Stimulated activated CD8-positive, alpha-beta memory T cell treated with anti-CD3 and anti-CD28 coated beads, Interleukin-12 subunit alpha, Interleukin-12 subunit beta, amount 100 ng/mL, for 24 hours (primary cell): ENCODE results near the gene PRSS21.

Experiments
- DNase-seq: peaks from one replicate; pipeline ENCODE4 v3.0.0-alpha.2; 2020; ENCODE audit errors: extremely low read depth

Gene PRSS21

GRCh38 chr16:2806286-2806685, 10.8 kb upstream of the PRSS21 start:
- DNase-seq, result no peak

DNA sequence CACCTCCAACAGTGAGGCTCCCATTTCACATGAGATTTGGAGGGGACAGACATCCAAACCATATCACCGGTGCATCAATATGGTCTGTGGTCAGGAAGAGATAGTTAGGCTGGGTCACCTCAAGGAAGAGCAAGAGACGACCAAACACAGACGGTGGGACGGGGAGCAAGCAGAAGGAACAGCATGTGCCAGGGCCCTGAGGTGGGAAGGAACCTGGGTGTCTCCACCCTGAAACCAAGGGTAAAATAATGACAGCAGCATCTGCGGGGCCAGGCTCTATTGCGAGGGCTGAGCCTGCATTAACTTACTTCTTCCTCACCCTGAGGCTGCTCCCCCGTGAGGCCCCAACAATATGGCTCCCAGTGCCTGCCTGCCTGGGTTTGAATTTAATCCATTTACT, 8.9 kb upstream of the PRSS21 start:
- DNase-seq, result no peak

DNA sequence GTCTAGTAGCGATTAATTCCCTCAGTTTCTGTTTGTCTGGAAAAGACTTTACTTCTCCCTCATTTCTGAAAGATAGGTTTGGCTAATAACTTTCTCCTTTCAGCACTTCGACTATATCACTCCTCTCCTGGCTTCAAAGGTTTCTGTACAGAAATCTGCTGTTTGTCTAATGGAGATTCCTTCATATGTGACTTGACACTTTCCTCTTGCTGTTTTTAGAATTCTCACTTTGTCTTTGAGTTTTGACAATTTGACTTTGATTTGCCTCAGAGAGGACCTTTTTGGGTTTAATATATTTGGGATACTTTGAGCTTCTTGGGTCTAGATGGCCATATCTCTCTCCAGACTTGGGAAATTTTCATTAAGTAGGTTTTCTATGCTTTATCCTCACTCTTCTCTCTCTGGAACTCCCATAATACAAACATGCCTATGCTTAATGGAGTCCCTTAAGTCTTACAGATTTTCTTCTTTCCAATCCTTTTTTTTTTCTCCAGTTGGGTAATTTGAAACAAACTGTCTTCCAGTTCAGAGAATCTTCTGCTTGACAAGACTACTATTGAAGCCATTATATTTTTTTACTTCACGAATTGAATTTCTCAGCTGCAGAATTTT, 7.8 kb upstream of the PRSS21 start:
- DNase-seq, result no peak

DNA sequence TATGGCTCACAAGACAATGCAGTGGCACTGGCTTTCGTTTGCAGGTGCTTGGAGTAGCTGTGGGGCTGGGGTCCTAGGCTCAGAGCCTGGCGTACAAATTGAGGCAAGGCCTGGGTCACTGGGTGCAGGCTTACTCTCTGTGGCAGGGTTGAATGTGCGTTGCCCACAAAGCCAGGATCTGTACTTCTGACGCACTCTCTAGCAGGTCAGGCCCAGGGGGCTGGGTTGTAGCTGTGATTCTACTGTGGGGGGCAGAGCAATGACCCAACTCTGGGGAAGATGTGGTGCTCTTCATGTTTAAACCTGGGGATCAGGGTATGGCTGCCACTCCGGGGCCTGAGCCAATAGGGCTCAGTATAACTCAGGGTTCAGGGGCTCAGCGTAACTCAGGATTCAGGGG, 6.4 kb upstream of the PRSS21 start:
- no peak for DNase-seq

GRCh38 chr16:2811703-2812471, 5.2 kb upstream of the PRSS21 start:
- DNase-seq, result no peak

- no peak for DNase-seq
Measured at GRCh38 chr16:2813771-2814221, 3.2 kb upstream of the PRSS21 start.

DNA sequence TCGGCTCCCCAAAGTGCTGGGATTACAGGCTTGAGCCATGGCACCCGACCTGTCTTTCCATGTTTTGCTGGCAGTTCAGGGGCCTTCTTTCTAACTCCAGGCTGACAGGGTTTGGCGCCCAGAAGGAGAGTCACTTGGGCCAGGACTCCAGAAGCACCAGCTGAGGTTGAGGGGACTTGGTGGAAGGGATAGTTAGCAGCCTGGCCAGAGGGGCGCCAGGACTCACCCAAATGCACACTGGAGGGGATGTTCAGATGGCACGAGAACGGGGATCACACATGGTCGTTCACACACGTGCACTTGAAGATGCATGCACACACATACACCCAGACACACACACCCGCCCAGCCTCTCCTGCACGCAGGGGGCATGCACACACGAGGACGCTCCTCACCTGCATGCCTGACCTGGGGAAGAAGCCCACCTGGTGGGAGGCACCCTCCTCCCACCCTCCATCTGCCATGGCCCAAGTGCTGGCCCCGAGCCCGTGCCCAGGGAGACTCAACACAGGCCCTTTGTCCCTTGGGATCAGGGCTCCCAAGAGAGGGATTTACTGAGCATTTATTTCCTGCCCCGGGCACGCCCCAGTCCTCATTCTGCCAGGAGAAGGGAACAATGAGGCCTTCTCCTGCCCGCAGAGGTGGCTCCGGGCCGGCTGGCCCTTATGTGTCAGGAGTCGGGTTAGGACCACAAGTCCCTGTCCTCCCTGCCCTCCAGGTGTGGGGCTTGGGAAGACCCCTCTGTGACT, 2.3 kb upstream of the PRSS21 start:
- DNase-seq, result no peak

DNA sequence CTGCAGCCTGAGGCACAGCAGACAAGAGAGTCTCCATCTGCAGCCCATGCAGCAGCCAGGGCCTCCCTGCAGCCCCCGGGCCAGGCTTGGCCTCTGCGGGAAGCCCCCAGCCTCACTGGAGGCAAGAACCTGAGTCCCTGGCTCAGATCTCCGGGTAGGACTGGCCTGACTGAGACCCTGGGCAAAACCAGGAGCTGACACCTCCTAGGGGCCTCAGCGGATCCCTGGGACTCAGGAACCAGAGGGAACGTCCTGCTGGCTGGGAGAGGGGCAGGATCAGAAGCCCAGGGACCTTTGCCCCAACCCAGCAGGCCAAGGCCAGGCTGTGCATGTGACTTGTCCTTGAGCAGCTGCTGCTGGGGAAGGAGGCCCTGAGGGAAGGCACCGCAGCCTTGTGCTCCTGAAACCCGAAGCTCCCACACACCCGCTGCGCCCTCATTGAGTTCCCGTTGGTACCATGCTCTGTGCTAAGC, 1.7 kb upstream of the PRSS21 start:
- DNase-seq, result no peak

DNA sequence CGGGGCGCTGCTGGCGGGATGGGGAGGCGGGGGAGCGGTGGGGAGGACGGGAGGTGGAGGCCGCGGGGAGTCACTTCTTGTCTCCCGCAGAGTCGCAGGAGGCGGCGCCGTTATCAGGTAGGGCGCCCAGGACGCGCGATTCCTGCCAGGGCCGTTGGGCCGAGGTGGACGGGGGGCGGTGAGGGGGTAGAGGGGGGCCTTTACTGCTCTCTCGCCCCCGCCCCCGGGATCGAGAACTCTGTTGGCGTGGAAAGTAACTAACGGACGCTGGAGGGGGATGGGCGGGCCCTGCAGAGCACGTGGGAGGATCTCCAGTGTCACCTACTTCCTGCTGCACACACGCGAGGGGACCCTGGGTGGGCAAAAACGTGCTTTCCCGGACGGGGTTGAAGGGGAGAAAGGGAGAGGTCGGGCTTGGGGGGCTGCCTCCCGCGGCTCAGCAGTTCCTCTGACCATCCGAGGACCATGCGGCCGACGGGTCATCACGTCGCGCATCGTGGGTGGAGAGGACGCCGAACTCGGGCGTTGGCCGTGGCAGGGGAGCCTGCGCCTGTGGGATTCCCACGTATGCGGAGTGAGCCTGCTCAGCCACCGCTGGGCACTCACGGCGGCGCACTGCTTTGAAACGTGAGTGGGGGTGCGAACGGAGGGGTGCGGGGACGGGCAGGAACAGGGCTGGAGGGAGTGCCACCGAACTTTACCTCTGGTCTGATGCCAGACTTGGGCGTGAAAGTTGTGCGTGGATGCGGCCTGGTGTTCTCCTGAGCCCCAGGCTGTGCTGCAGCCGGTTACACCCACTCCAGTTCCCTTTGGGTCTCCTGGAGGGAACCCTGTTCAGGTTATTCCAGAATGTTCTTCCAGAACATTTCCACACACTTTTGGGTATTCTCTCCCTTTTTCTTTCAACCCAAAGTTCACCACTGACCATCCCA, 569 bp downstream of the PRSS21 start:
- DNase-seq, result no peak

DNA sequence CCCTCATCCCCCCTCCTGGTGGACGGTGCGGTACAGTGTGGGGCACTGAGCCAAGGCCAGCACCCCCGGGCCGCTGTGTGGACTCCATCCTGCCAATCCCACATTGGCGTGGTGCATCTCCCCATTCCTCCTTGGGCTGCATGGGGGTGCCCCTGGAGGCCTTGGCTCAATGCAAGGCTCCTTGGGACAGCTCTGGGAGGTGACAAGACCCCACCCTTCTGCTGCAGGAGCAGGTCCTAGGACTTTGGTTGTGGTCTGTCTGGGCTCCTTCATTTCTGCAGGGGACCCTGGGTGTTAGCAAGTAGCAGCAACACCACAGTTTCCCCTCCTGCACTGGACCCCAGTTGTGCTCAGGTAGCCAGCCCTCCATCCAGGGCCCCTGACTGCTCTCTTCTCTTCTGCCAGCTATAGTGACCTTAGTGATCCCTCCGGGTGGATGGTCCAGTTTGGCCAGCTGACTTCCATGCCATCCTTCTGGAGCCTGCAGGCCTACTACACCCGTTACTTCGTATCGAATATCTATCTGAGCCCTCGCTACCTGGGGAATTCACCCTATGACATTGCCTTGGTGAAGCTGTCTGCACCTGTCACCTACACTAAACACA, 1.3 kb downstream of the PRSS21 start:
- DNase-seq, result no peak

GRCh38 chr16:2819179-2819938, 2.3 kb downstream of the PRSS21 start:
- no peak for DNase-seq

DNA sequence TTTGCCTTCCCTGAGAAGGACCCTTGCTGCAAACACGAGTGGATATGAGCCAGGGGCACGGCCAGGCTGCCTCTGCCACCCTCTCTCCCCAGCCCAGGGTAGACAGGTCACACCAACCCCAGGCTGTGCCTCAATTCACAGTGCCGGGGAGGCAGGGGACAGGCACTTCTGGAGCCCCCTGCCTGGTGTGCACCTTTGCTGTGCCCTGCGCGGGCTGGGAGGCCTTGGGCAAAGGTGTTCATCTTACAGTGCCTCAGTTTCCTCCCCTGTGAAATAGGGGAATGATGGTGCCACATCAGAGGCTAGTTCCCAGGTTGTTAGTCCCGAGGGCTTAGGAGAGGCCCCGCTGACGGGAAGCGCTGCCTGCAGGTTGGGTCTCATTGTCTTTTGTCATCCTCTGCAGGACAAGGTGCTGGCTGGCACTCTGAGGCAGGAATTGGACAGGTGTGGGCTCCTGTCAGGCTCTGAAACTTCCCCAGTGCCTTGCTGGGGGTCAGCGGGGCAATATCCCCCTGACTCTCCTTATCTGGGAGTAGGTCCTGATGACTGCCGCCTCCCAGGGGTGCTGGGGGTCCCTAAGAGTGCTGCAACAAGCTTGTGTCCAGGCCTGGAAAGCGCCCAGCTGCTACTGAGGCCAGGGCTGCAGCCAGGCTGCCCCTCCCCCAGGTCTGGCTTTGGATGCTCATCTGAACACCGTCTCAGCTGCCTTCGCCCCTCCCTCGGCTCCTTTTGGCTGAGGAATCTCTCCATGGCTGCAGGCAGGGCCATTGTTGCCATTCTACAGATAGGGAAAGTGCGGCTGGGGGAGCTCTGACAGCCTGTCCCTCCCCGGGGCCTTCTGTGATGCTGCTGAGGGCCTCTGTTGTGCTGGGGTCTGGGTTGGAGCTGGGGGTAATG, 3.1 kb downstream of the PRSS21 start:
- DNase-seq, result no peak

GRCh38 chr16:2820836-2821486, 3.9 kb downstream of the PRSS21 start:
- DNase-seq, result no peak

- no peak for DNase-seq
Measured at GRCh38 chr16:2821487-2822157, 4.6 kb downstream of the PRSS21 start.

- no peak for DNase-seq
Measured at GRCh38 chr16:2822158-2822495, 5.1 kb downstream of the PRSS21 start.

DNA sequence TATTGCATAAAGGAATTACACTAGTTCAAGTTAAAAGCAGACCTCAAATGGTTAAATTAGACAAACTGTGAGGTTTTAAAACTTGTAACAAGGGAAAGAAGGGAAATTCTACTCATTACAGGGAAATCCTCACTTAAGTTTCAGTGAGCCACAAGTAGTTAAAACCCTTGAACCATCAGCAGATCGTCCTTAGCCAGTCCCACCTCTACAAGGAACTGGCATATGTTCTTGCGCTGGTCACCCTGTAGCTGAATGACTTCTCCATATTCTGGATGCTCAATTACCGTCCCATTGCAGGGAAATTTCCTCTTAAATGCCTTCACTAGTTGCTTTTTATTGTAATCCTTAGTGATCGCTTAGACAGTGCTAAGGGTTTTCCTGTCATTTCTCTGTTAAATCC, 5.5 kb downstream of the PRSS21 start:
- DNase-seq, result no peak

- DNase-seq, result no peak
Measured at GRCh38 chr16:2824626-2825025, 7.6 kb downstream of the PRSS21 start.

DNA sequence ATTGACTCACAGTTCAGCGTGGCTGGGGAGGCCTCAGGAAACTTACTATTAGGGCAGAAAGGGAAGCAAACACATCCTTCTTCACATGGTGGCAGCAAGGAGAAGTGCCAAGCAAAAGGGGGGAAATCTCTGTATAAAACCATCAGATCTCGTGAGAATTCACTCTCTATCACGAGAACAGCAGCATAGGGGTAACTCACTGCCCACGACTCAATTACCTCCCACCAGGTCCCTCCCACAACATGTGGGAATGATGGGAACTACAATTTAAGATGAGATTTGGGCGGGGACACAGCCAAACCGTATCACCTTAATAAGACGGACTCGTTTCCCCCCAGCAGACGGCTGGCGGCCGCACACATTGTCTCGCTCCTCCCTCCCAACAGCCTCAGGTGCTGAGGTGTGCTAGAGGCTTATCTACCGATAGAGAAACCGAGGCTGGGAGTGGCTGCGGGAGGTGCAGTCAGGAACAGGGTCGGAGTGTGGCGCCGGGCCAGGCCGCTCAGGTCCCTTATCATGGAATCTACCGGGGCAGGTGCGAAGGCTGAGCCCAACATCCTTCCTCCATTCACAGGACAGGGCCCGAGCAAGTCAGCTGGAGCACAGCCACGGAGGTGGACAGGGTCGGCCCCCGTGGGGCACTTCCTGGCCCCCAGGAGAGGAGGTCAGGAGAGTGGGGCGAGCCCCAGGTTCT, 8.2 kb downstream of the PRSS21 start:
- no peak for DNase-seq
